ENCODE measurements around the gene GAS2L3.

Gene GAS2L3

DNA sequence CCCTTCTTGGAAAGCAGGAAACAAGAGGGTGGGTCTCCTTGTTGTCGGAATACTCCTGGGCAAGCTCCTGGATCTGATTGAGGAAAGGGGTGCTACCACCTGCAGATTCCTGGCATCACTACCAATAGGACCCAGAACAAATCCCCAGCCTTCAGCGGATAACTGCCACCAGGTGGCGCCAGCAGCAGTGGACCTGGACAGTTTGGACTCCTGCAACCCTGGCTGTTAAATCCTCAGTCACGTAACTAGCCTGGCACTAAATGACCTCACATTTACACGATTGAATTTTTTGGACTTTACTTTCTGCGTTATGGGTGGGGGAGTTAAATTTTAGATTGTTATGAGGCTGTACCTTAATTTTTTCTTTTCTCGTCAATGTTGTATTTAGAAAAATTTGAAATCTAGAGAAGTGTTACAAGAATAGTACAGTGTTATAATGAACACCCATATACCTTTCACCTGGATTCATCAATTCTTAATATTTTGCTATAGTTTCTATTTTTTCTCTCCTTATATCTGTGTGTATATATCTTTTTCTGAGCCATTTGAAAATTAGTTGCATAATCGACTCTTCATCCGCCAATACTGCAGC lies 95.6 kb downstream of the GAS2L3 start:
- DNase-seq, result peak; percentile 34

DNA sequence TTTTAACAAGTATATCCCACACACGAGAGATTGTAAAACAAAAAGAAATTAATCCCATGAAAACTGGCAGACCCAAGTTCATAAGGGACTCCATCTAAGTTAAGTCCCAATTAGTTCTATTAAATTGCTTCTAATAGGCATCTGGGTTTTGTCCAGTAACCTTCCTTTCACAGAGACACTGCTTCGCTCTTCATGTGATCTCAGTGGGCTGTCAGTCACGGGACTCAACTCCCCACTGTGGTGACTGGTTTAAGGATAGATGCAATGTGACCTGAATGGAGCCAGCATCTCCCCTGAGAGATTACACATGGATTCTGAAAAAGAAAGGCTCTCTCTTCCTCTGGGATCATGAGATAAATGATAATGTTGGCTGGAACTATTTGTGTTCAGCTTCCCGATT lies 96.4 kb downstream of the GAS2L3 start:
- no peak for DNase-seq

DNA sequence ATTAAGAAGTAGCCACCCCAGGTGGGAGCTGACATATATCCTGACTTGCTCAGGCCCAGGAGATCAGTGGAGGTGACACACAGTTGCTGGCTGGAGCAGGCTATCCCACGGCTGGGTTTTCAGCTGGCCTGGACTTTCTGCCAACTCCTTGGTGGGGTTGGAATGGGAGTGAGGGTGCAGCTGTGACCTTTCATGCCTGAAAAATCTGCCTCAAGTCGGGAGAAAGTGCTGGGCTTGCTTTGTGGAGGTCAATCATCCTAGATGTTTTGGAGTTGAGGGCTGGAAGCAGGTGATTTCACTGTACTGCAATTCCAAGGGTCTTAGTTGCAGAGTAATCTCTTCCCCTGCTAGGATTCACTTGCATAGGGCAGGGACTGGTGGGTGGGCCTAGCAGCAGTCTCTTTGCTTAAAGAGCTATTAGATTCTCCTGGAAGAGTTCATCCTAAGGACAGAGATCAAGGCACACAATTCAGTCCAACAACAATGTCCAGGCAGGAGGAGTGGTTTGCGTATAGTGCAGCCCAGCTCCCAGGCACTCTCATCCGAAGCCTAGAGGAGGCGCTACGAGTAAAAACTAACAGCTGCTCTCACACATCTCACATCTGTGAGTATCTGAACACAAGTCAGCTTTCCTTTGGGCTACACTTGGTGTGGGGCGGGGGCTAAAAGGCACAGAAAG lies 98.1 kb downstream of the GAS2L3 start:
- DNase-seq, result no peak

DNA sequence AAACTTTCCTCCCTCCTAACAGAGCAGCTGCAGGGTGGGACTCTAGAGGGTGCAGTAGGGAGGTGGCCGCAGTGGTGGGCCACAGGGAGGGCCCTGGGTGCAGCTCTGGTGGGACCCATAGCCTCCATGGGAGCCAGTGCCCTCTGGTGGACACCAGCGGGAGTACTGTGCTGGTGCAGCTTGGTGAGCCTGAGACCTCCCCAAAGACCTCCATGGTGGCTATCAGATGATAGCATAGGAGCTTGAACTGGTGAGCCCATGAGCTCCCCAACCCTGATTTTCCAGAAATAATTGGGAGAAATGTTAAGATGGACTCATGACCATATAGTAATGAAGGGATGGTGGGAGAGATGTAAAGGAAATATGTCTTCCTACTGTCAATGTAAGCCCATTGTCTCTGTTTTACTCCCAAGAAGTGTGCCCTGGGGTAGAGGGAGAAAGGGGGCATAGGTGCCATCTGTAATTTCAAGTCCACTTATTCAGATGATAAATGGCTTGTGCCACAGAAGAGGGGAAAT lies 98.7 kb downstream of the GAS2L3 start:
- peak; percentile 10 for DNase-seq

DNA sequence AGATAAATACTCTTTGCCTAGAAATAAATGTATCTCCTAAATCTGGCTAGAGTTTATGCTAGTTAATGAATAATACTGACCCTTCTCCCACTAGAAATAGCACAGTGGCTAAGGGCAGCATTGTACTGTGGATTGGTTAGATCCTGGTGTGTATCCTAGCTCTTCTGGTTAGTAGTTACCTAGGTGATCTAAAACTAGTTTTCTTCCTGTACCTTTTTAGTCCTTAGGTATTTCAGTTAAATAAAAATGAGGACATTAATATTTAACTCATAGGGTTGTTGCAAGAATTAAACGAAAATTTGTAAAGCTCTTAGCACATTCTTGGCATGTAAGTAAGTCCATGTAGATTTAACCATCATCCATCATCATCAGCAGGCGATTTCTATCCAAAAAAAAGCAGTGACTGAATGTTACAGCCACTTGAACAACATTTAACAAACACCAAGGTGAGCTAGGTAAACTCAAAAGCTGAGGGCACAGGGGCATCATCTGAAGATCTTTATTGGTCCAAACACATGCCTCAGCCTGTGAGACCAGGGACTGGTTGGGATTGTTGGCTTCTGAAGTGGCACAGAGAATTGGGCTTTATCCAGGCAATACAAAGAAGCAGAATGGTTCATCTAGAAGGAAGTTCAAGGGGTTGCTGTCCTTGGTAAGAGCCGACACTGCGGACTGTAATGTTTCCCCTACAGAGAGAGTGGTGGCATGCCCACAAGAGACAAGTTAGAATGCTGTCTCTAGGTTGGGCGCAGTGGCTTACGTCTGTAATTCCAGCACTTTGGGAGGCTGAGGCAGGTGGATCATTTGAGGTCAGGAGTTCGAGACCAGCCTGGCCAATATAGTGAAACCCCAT lies 100.8 kb downstream of the GAS2L3 start:
- DNase-seq, result no peak

Measured in CD4-positive, alpha-beta T cell treated with Interleukin-12 subunit alpha and Interleukin-12 subunit beta, for 1 hour (primary cell).